IMR-90 (cell line): ENCODE data around the gene KCNMB1. TPM values are rescaled to one million over a fixed set of nuclear protein-coding genes. Genes with fewer than 3 reads are reported as not detected.

Source experiments
- ATAC-seq: fragments of 200-7000 bp; cut with Tn5 transposase; 2 replicates; pipeline ENCODE4 v1.9.1; 2020; ENCODE audit warnings: low read depth, mild to moderate bottlenecking, moderate library complexity
- BruUV-seq: library from RNA; stranded (reverse); fragments of 400-500 nt; replicated peaks from 2 replicates; lab custom pipeline; 2021; lab: Mats Ljungman, UMichigan
- CTCF ChIA-PET: fragments of 300-600 bp; formaldehyde crosslinking; extraction: SDS; loops from one replicate; lab custom pipeline; 2021; ENCODE audit warnings: antibody characterized with exemption; lab: Yijun Ruan, JAX
- POLR2A ChIA-PET: fragments of 300-600 bp; sonication (Branson Sonifier 250); formaldehyde crosslinking; loops from one replicate; lab custom pipeline; 2022; ENCODE audit warnings: antibody characterized with exemption; ENCODE audit not compliant: unreplicated experiment; lab: Charles Lee
- DNase-seq: peaks from one replicate; pipeline ENCODE4 v3.0.0; 2013
- H2AFZ ChIP-seq: replicated peaks from 2 replicates; pipeline ENCODE3; 2013; ENCODE audit warnings: low read length, mild to moderate bottlenecking; ENCODE audit not compliant: poor library complexity
- H2AK5ac ChIP-seq: 2 replicates; pipeline ENCODE4 v1.6.1; 2013; ENCODE audit warnings: low read depth, low read length, inconsistent platforms
- H2AK9ac ChIP-seq: replicated peaks from 2 replicates; pipeline ENCODE3; 2013; ENCODE audit warnings: mild to moderate bottlenecking, low read depth, low read length, moderate library complexity; ENCODE audit not compliant: poor library complexity
- H2BK120ac ChIP-seq: 2 replicates; pipeline ENCODE4 v1.6.1; 2013; ENCODE audit warnings: low read depth, low read length, inconsistent platforms
- H2BK15ac ChIP-seq: 3 replicates; pipeline ENCODE4 v1.6.1; 2013; ENCODE audit warnings: low read depth, low read length, inconsistent platforms
- H2BK20ac ChIP-seq: 2 replicates; pipeline ENCODE4 v1.6.1; 2013; ENCODE audit warnings: low read depth, mild to moderate bottlenecking, inconsistent platforms, low read length, moderate library complexity
- H2BK5ac ChIP-seq: 2 replicates; pipeline ENCODE4 v1.6.1; 2013; ENCODE audit warnings: mild to moderate bottlenecking, low read depth, low read length, inconsistent platforms; ENCODE audit not compliant: poor library complexity, severe bottlenecking
- H3K14ac ChIP-seq: replicated peaks from 2 replicates; pipeline ENCODE4 v1.6.1; 2013; ENCODE audit warnings: low read depth, low read length, inconsistent platforms
- H3K18ac ChIP-seq: 2 replicates; pipeline ENCODE4 v1.6.1; 2013; ENCODE audit warnings: low read depth, low read length, control low read depth
- H3K23ac ChIP-seq: 2 replicates; pipeline ENCODE4 v1.6.1; 2013; ENCODE audit warnings: low read depth, low read length, inconsistent platforms
- H3K27ac ChIP-seq: 2 replicates; pipeline ENCODE4 v1.5.1; 2013; ENCODE audit warnings: mild to moderate bottlenecking, control low read depth, low read length; ENCODE audit not compliant: insufficient read depth
- H3K27me3 ChIP-seq: 2 replicates; pipeline ENCODE4 v1.6.1; 2013; ENCODE audit warnings: low read length; ENCODE audit not compliant: control insufficient read depth, insufficient read depth
- H3K36me3 ChIP-seq: 2 replicates; pipeline ENCODE4 v1.6.1; 2013; ENCODE audit warnings: low read length, mixed read lengths; ENCODE audit not compliant: control insufficient read depth, insufficient read depth
- H3K4ac ChIP-seq: 2 replicates; pipeline ENCODE4 v1.6.1; 2013; ENCODE audit warnings: low read depth, low read length, inconsistent platforms
- H3K4me1 ChIP-seq: 2 replicates; pipeline ENCODE4 v1.6.1; 2013; ENCODE audit warnings: low read length, mixed read lengths; ENCODE audit not compliant: control insufficient read depth, insufficient read depth
- H3K4me2 ChIP-seq: 2 replicates; pipeline ENCODE4 v1.6.1; 2013; ENCODE audit warnings: low read depth, mild to moderate bottlenecking, control low read depth, low read length, moderate library complexity
- H3K4me3 ChIP-seq: 2 replicates; pipeline ENCODE4 v1.5.1; 2013; ENCODE audit warnings: low read depth, mild to moderate bottlenecking, control low read depth, low read length, moderate library complexity; ENCODE audit not compliant: insufficient read depth
- H3K56ac ChIP-seq: 2 replicates; pipeline ENCODE4 v1.6.1; 2013; ENCODE audit warnings: low read length, inconsistent platforms; ENCODE audit not compliant: insufficient read depth; ENCODE audit errors: extremely low read depth
- H3K79me1 ChIP-seq, 2 experiments: 2 replicates each; pipeline ENCODE4 v1.6.1; 2013; ENCODE audit warnings: low read length in 2 of 2, inconsistent platforms in 1 of 2, low read depth in 1 of 2
- H3K9ac ChIP-seq: 2 replicates; pipeline ENCODE4 v1.6.1; 2013; ENCODE audit warnings: low read depth, low read length, control low read depth
- H3K9me1 ChIP-seq: 2 replicates; pipeline ENCODE4 v1.6.1; 2013; ENCODE audit warnings: low read length, inconsistent platforms; ENCODE audit not compliant: insufficient read depth
- H3K9me3 ChIP-seq: 2 replicates; pipeline ENCODE4 v1.6.1; 2013; ENCODE audit warnings: low read length; ENCODE audit not compliant: control insufficient read depth, insufficient read depth
- H4K20me1 ChIP-seq: 2 replicates; pipeline ENCODE4 v1.6.1; 2013; ENCODE audit warnings: low read length, inconsistent platforms; ENCODE audit not compliant: insufficient read depth
- H4K5ac ChIP-seq: 2 replicates; pipeline ENCODE4 v1.6.1; 2013; ENCODE audit warnings: mild to moderate bottlenecking, low read depth, low read length, control low read depth
- H4K8ac ChIP-seq, 2 experiments: 2 replicates each; pipeline ENCODE4 v1.6.1; 2013; ENCODE audit warnings: low read depth in 2 of 2, low read length in 2 of 2, control low read depth in 1 of 2, inconsistent platforms in 1 of 2
- H4K91ac ChIP-seq: 2 replicates; pipeline ENCODE4 v1.6.1; 2013; ENCODE audit warnings: low read depth, low read length, inconsistent platforms; ENCODE audit not compliant: insufficient read depth
- NFE2L2 ChIP-seq: fragments of 150-350 bp; IDR thresholded peaks from 2 replicates; pipeline ENCODE4 v1.6.1; 2016; ENCODE audit warnings: low read depth, mild to moderate bottlenecking, low read length
- WGBS, 2 experiments: methylation state at CpG; one replicate each; pipeline versions ENCODE4 v1.1.5 to v1.1.7; 2013; ENCODE audit warnings: missing lambda C conversion rate in 2 of 2; ENCODE audit not compliant: insufficient read length in 1 of 2; ENCODE audit errors: extremely low coverage in 2 of 2; 5-methylcytosine and 5-hydroxymethylcytosine counted together
- dilution Hi-C: fragments of 300-500 bp; cut with HindIII; formaldehyde crosslinking; loops from one replicate; pipeline ENCODE4 v1.14.3; 2018; ENCODE audit warnings: low sequenced_read_pairs; ENCODE audit not compliant: unreplicated experiment
- in situ Hi-C: fragments of 300-500 bp; cut with MboI; formaldehyde crosslinking; loops from 3 replicates; pipeline ENCODE4 v1.14.3; 2019; ENCODE audit warnings: low sequenced_read_pairs, inconsistent platforms, mixed read lengths
- intact Hi-C: fragments of 100-400 bp; cut with micrococcal nuclease; formaldehyde crosslinking; loops from 2 replicates; pipeline ENCODE4 v1.10.0; 2022
- polyA plus RNA-seq, 3 experiments: library from polyadenylated mRNA; depleted of rRNA; stranded (reverse); fragments of >200 nt; gene quantifications; 2 replicates each; pipeline ENCODE4 v1.2.3, GENCODE V29; 2012; ENCODE audit warnings: low replicate concordance in 1 of 3
- total RNA-seq: library from RNA; depleted of rRNA; stranded (reverse); fragments of >200 nt; gene quantifications from 2 replicates; pipeline ENCODE4 v1.2.3, GENCODE V29; 2012

The KCNMB1 gene
- total and polyA plus RNA-seq, 2 of the 4 experiments (the other 2 are of a cell fraction) = not detected

DNA sequence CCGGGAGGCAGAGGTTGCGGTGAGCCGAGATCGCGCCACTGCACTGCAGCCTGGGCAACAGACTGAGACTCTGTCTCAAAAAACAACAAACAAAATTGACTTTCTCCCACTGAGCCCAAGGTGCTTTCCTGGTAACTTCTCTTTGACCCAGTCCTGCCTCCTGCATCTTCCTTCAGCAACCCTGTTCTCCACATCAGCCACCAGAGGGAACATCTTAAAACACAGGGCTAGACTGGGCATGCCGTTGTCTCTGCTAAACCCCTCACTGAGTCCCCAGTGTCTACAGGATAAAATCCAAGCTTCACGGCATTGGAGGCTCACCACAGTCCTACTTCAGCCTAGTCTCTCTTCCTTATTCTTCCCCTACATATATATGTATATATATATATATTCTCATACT is 39.8 kb upstream of the KCNMB1 start:
- Histone ChIP-seq H3K14ac (no peak overlapping the region), H3K9ac (no peak overlapping the region), H3K27ac (no peak overlapping the region), H2BK5ac (no peak overlapping the region), H2BK15ac (no peak overlapping the region), H4K5ac (no peak overlapping the region), H3K18ac (no peak overlapping the region), H3K4me3 (no peak overlapping the region), H3K23ac (no peak overlapping the region), H2AK5ac (no peak overlapping the region), H2AFZ (no peak overlapping the region), H3K4me1 (no peaks in the 10 kb centered on the region), H3K27me3 (peaks cover 4% of the 10 kb centered on the region), H3K9me3 (no peaks in the 10 kb centered on the region), H2AK9ac (no peak overlapping the region), H3K36me3 (no peaks in the 10 kb centered on the region), H4K8ac (no peak overlapping the region), H3K9me1 (no peaks in the 10 kb centered on the region), H4K91ac (no peak overlapping the region), H4K20me1 (no peaks in the 10 kb centered on the region), H2BK120ac (no peak overlapping the region), H2BK20ac (no peak overlapping the region), H3K79me1 (no peaks in the 10 kb centered on the region), H3K4me2 (no peak overlapping the region), H3K4ac (no peak overlapping the region), H3K56ac (no peak overlapping the region)
- intact Hi-C loops (no loop called here), in situ Hi-C loops (loop anchor here (10.0 kb wide), 1 partner anchor 204 kb away; no protein-coding TSS in a partner anchor), dilution Hi-C loops (no loop called here)
- no TSS peak for BruUV-seq
- ChIA-PET CTCF (no interaction called here), POLR2A (no interaction called here)
- TF ChIP-seq NFE2L2 = no peak
- DNase-seq (no peak), ATAC-seq (peak; percentile 59)
- 77% methylated on average over 5 of the region's 7 CpGs; no CpG with 5 or more reads in 1 of the 2 experiments for WGBS, 2 experiments
